ENCODE measurements around the gene DPF3. TPM values are rescaled to one million over a fixed set of nuclear protein-coding genes. Genes with fewer than 3 reads are reported as not detected.

The DPF3 gene
- total and polyA plus RNA-seq, 7 experiments from 2014 or later, result 0.07 to 5.5 (median 0.57) TPM; not detected in 1

DNA sequence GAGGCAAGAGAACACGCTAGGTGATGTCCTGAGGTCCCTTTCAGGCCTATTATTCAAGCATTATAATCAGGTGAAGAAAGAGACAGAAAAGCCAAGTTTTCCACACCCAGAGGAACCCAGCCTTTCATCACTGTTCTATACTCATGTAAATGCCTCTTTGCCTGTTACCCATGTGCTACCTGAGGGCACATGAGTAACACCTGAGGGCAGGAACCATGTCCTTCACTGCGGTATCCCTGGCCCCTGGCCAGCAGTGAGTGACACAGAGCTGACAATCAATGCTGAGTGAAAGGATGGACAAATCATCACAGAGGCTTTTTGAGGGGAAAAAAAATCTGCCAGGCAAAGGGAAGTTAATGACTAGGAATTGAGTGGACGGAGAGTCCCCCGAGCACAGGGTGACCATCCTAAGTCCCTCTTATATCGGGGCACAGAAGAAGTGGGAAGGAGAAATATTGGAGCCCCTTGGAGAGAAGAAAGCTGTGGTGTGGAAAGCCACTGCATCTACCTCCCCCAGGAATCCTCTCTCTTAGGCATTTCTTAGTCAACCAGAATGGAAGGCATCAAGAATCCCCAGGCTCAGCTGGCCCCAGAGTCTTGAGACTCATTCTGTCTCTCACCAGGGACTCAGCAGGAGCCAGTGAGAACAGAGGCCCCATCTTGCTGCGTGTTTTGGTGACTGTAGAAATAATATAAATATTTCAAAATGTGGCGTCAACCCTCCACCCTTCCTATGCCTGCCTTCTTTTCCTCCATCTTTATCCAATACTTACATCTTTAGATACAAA is 212.9 kb downstream of the DPF3 start:
- H3K9me3 Mint-ChIP-seq, result peaks cover 0 to 4% (median 2%) of the 10 kb centered on the region in 11 donors
- ATAC-seq, result no peak

DNA sequence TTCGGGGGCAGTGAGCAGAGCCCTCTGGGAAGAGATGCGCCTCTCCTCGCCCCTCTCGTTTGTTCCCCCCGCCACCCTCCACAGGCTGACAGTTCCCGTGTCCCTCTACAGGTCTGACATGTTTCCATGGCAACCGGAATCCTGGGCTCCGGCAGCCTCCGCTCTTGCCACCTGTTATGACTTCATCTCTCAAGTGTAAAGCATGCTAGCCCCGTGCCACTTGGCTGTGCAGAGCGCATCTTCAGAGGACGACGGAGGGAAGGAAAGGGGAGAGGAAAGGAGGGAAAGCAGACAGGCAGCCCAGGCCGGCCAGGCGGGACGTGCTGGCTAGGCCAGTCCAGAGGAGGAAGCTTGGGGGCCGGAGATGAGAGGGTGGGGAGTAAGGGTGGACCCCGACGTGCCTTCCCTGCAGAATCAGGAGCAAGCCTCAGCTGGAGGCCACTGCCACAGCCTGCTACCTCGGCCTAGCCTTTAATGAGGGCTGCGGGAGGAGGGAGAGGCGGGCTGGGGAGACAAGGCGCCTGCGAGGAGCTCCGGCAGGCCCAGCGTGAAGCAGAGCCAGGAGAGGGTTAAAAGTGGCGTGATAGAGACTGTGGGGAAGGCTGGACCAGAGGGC is 214.3 kb downstream of the DPF3 start:
- H3K4me3 Mint-ChIP-seq, result no peak overlapping the region
- H3K27ac Mint-ChIP-seq, result no peak overlapping the region
- DNase-seq (no peak), ATAC-seq (no peak)
- no peaks in the 10 kb centered on the region for H3K4me1 Mint-ChIP-seq
- H3K36me3 Mint-ChIP-seq, result peaks cover 0 to 12% (median 0%) of the 10 kb centered on the region in 5 donors
- peaks cover 0 to 14% (median 0%) of the 10 kb centered on the region in 5 donors for H3K27me3 Mint-ChIP-seq
- no peak overlapping the region for H3K4me3 ChIP-seq (ENCODE audit: low read length)
- CTCF ChIA-PET, result no interaction called here
- H3K36me3 ChIP-seq (ENCODE audit: control insufficient read depth in 2 of 3, insufficient read depth in 3 of 3, low read length in 3 of 3), result no peaks in the 10 kb centered on the region
- intact Hi-C loops (cut with micrococcal nuclease), result no loop called here
- H3K27ac ChIP-seq (ENCODE audit: low read depth, low read length), result no peak overlapping the region
- no peaks in the 10 kb centered on the region for H3K9me3 ChIP-seq (ENCODE audit: control insufficient read depth in 2 of 3, low read length in 3 of 3)
- POLR2A ChIA-PET, result no interaction called here
- no peaks in the 10 kb centered on the region for H3K4me1 ChIP-seq (ENCODE audit: control insufficient read depth in 2 of 2, insufficient read depth in 2 of 2, low read length in 2 of 2)
- peaks cover 0 to 4% (median 2%) of the 10 kb centered on the region in 11 donors for H3K9me3 Mint-ChIP-seq
- no peaks in the 10 kb centered on the region for H3K27me3 ChIP-seq (ENCODE audit: control insufficient read depth in 2 of 2, insufficient read depth in 2 of 2, low read length in 2 of 2)

More for the DNA sequence above, 212.9 kb downstream of the DPF3 start:
- Mint-ChIP-seq H3K4me3 (no peak overlapping the region), H3K27ac (no peak overlapping the region), H3K4me1 (no peaks in the 10 kb centered on the region), H3K36me3 (peaks cover 0 to 11% (median 0%) of the 10 kb centered on the region in 5 donors), H3K27me3 (peaks cover 0 to 14% (median 0%) of the 10 kb centered on the region in 5 donors)
- no peak for DNase-seq
- ChIA-PET CTCF (no interaction called here), POLR2A (no interaction called here)
- Histone ChIP-seq H3K36me3 (ENCODE audit: control insufficient read depth in 2 of 3, insufficient read depth in 3 of 3, low read length in 3 of 3) (no peaks in the 10 kb centered on the region), H3K27ac (ENCODE audit: low read depth, low read length) (no peak overlapping the region), H3K4me3 (ENCODE audit: low read length) (no peak overlapping the region), H3K9me3 (ENCODE audit: control insufficient read depth in 2 of 3, low read length in 3 of 3) (no peaks in the 10 kb centered on the region), H3K4me1 (ENCODE audit: control insufficient read depth in 2 of 2, insufficient read depth in 2 of 2, low read length in 2 of 2) (no peaks in the 10 kb centered on the region), H3K27me3 (ENCODE audit: control insufficient read depth in 2 of 2, insufficient read depth in 2 of 2, low read length in 2 of 2) (no peaks in the 10 kb centered on the region)
- intact Hi-C loops (cut with micrococcal nuclease), result no loop called here

DNA sequence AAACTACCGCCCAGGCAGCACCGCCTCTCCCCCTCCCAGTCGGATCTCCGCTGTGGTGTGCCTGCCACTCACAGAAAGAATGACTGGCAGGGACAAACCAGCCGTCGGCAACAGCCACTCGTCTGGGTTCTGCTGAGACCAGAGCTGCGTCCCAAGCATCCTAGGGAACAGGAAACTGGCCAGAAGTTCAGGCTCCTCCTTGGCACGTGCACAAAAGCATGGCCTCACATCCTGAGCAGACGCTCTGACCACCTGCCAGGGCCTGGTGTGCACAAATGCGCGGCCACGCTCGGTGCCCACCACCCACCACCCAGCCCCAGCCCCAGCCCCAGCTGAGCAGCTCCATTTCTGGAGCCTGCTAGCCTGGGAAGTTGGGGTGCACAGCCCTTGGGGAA is 214.8 kb downstream of the DPF3 start:
- Histone ChIP-seq H3K4me1 (ENCODE audit: control insufficient read depth in 2 of 2, insufficient read depth in 2 of 2, low read length in 2 of 2) (no peaks in the 10 kb centered on the region), H3K27me3 (ENCODE audit: control insufficient read depth in 2 of 2, insufficient read depth in 2 of 2, low read length in 2 of 2) (no peaks in the 10 kb centered on the region), H3K9me3 (ENCODE audit: control insufficient read depth in 2 of 3, low read length in 3 of 3) (no peaks in the 10 kb centered on the region), H3K36me3 (ENCODE audit: control insufficient read depth in 2 of 3, insufficient read depth in 3 of 3, low read length in 3 of 3) (no peaks in the 10 kb centered on the region), H3K4me3 (ENCODE audit: low read length) (no peak overlapping the region), H3K27ac (ENCODE audit: low read depth, low read length) (no peak overlapping the region)
- H3K4me1 Mint-ChIP-seq, result no peaks in the 10 kb centered on the region
- peaks cover 0 to 12% (median 0%) of the 10 kb centered on the region in 5 donors for H3K36me3 Mint-ChIP-seq
- peaks cover 0 to 3% (median 1%) of the 10 kb centered on the region in 11 donors for H3K9me3 Mint-ChIP-seq
- no peak overlapping the region for H3K27ac Mint-ChIP-seq
- H3K4me3 Mint-ChIP-seq, result no peak overlapping the region
- H3K27me3 Mint-ChIP-seq, result peaks cover 0 to 12% (median 0%) of the 10 kb centered on the region in 5 donors
- intact Hi-C loops (cut with micrococcal nuclease), result no loop called here
- ATAC-seq (no peak), DNase-seq (no peak)
- POLR2A ChIA-PET, result no interaction called here
- CTCF ChIA-PET, result no interaction called here

DNA sequence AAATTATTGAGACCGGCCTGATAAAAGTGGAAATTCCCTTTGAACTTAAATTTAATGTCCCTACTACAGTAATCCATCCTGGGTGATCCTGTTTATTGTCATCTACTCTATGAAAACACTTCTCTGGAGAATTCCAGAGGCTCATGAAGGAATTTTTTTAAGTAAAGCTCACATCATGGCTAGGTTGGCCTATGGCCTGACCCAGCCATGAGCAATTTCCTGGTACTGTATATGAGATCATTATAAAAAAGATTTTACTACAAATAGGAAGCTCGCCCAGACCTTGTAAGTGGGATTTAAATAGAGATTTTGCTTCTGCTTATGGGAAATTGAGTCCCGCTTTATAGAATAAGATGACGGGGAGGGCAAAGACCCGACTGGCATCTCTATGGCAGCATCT is 215.5 kb downstream of the DPF3 start:
- no peak for ATAC-seq
- Histone ChIP-seq H3K4me1 (ENCODE audit: control insufficient read depth in 2 of 2, insufficient read depth in 2 of 2, low read length in 2 of 2) (no peaks in the 10 kb centered on the region), H3K9me3 (ENCODE audit: control insufficient read depth in 2 of 3, low read length in 3 of 3) (no peaks in the 10 kb centered on the region), H3K36me3 (ENCODE audit: control insufficient read depth in 2 of 3, insufficient read depth in 3 of 3, low read length in 3 of 3) (no peaks in the 10 kb centered on the region), H3K4me3 (ENCODE audit: low read length) (no peak overlapping the region), H3K27me3 (ENCODE audit: control insufficient read depth in 2 of 2, insufficient read depth in 2 of 2, low read length in 2 of 2) (no peaks in the 10 kb centered on the region), H3K27ac (ENCODE audit: low read depth, low read length) (no peak overlapping the region)
- Mint-ChIP-seq H3K36me3 (peaks cover 0 to 18% (median 0%) of the 10 kb centered on the region in 5 donors), H3K4me3 (no peak overlapping the region), H3K27ac (no peak overlapping the region), H3K27me3 (peaks cover 0 to 15% (median 0%) of the 10 kb centered on the region in 5 donors), H3K4me1 (no peaks in the 10 kb centered on the region), H3K9me3 (peaks cover 0 to 3% (median 0%) of the 10 kb centered on the region in 11 donors)
- CTCF ChIA-PET, result no interaction called here
- intact Hi-C loops (cut with micrococcal nuclease), result no loop called here
- DNase-seq, result no peak
- POLR2A ChIA-PET, result no interaction called here

GRCh38 chr14:72677664-72678063 is 216.2 kb downstream of the DPF3 start:
- Mint-ChIP-seq H3K4me3 (no peak overlapping the region), H3K9me3 (peaks cover 0 to 3% (median 0%) of the 10 kb centered on the region in 11 donors), H3K27ac (no peak overlapping the region), H3K27me3 (peaks cover 0 to 15% (median 0%) of the 10 kb centered on the region in 5 donors), H3K4me1 (no peaks in the 10 kb centered on the region), H3K36me3 (peaks cover 0 to 17% (median 0%) of the 10 kb centered on the region in 5 donors)
- POLR2A ChIA-PET, result interaction anchor here (0.8 kb wide), 1 partner anchor 11 kb away, joined by 3 read pairs; no protein-coding TSS in a partner anchor
- CTCF ChIA-PET, result no interaction called here
- Histone ChIP-seq H3K27me3 (ENCODE audit: control insufficient read depth in 2 of 2, insufficient read depth in 2 of 2, low read length in 2 of 2) (no peaks in the 10 kb centered on the region), H3K36me3 (ENCODE audit: control insufficient read depth in 2 of 3, insufficient read depth in 3 of 3, low read length in 3 of 3) (no peaks in the 10 kb centered on the region), H3K4me3 (ENCODE audit: low read length) (no peak overlapping the region), H3K4me1 (ENCODE audit: control insufficient read depth in 2 of 2, insufficient read depth in 2 of 2, low read length in 2 of 2) (no peaks in the 10 kb centered on the region), H3K27ac (ENCODE audit: low read depth, low read length) (no peak overlapping the region), H3K9me3 (ENCODE audit: control insufficient read depth in 2 of 3, low read length in 3 of 3) (no peaks in the 10 kb centered on the region)
- no peak for DNase-seq
- no peak for ATAC-seq
- intact Hi-C loops (cut with micrococcal nuclease), result no loop called here

DNA sequence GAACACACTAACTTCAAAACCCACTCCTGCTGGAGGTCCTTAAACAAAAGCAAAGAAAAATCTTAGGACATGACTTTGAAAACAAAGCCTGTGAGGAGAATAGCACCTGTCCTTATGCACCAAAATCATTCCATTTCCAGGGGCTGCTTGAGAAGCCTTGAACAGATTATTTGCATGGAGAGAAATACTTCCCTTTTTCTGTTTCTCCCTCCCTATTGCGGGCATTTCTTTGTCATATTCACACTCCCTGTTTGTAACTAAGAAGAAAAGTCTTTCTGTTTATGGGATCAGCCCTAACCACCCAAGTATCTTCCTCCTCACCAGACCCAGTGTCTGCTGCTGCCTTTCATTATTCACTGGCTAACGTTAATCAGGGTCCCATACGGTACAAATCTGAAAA is 218.8 kb downstream of the DPF3 start:
- peaks cover 0 to 25% (median 4%) of the 10 kb centered on the region in 5 donors for H3K36me3 Mint-ChIP-seq
- H3K9me3 Mint-ChIP-seq, result peaks cover 0 to 5% (median 0%) of the 10 kb centered on the region in 11 donors
- intact Hi-C loops (cut with micrococcal nuclease), result no loop called here
- no peaks in the 10 kb centered on the region for H3K36me3 ChIP-seq (ENCODE audit: control insufficient read depth in 2 of 3, insufficient read depth in 3 of 3, low read length in 3 of 3)
- ChIA-PET CTCF (no interaction called here), POLR2A (no interaction called here)
- peaks cover 0 to 5% (median 3%) of the 10 kb centered on the region in 7 donors for H3K4me1 Mint-ChIP-seq
- no peak overlapping the region for H3K27ac Mint-ChIP-seq
- no peaks in the 10 kb centered on the region for H3K9me3 ChIP-seq (ENCODE audit: control insufficient read depth in 2 of 3, low read length in 3 of 3)
- H3K27me3 ChIP-seq (ENCODE audit: control insufficient read depth in 2 of 2, insufficient read depth in 2 of 2, low read length in 2 of 2), result no peaks in the 10 kb centered on the region
- DNase-seq (no peak), ATAC-seq (no peak)
- no peak overlapping the region for H3K27ac ChIP-seq (ENCODE audit: low read depth, low read length)
- H3K4me3 Mint-ChIP-seq, result no peak overlapping the region
- H3K4me3 ChIP-seq (ENCODE audit: low read length), result no peak overlapping the region
- peaks cover 7 to 21% (median 13%) of the 10 kb centered on the region in 5 donors for H3K27me3 Mint-ChIP-seq
- H3K4me1 ChIP-seq (ENCODE audit: control insufficient read depth in 2 of 2, insufficient read depth in 2 of 2, low read length in 2 of 2), result no peaks in the 10 kb centered on the region

All from naive thymus-derived CD4-positive, alpha-beta T cell (primary cell).